Stomach (tissue), 9 donors: Measurements from ENCODE around the gene BRI3BP. TPM values are rescaled to one million over a fixed set of nuclear protein-coding genes. Genes with fewer than 3 reads are reported as not detected.

Source experiments
- DNase-seq, 2 donors: peaks; one replicate each; pipeline versions ENCODE4 v3.0.0 to v3.0.0-alpha.2; 2013 to 2019
- H3K27ac ChIP-seq, 5 donors: fragments of 200-600 bp in 4 of 5; sonication (generic) in 4 of 5; one replicate each; pipeline ENCODE4 v1.5.1; 2013 to 2019; ENCODE audit warnings: mild to moderate bottlenecking in 1 of 5, moderate library complexity in 1 of 5
- H3K27me3 ChIP-seq, 3 donors: fragments of 200-600 bp; sonication (generic); one replicate each; pipeline ENCODE4 v1.5.1; 2017 to 2019; ENCODE audit warnings: mixed run types in 1 of 3
- H3K36me3 ChIP-seq, 4 donors: fragments of 200-600 bp; sonication (generic); 1 replicate in 3 of 4; 2 replicates in 1 of 4; pipeline ENCODE4 v1.5.1; 2016 to 2019
- H3K4me1 ChIP-seq, 4 donors: fragments of 200-600 bp; sonication (generic); one replicate each; pipeline ENCODE4 v1.5.1; 2016 to 2019
- H3K4me3 ChIP-seq, 4 donors: fragments of 200-600 bp; sonication (generic) in 3 of 4; one replicate each; pipeline ENCODE4 v1.5.1; 2016 to 2019; ENCODE audit warnings: mild to moderate bottlenecking in 1 of 4
- H3K9me3 ChIP-seq, 4 donors: fragments of 200-600 bp; sonication (generic); one replicate each; pipeline ENCODE4 v1.5.1; 2016 to 2019
- CTCF ChIP-seq, 7 experiments: fragments of 450-650 bp in 4 of 7; fragments of 200-600 bp in 3 of 7; sonication (generic) in 3 of 7; IDR thresholded peaks; one replicate each; pipeline ENCODE4 v1.5.1; 2016 to 2019; ENCODE audit warnings: antibody characterized with exemption in 7 of 7, control low read depth in 2 of 7, mild to moderate bottlenecking in 1 of 7
- EP300 ChIP-seq: sonication (generic); formaldehyde crosslinking; IDR thresholded peaks from one replicate; pipeline ENCODE4 v1.6.1; 2017; ENCODE audit warnings: antibody characterized with exemption
- POLR2A ChIP-seq, 4 donors: fragments of 450-650 bp; IDR thresholded peaks; one replicate each; pipeline ENCODE4 v1.6.1; 2016; ENCODE audit warnings: antibody characterized with exemption in 4 of 4, control low read depth in 2 of 4, mild to moderate bottlenecking in 1 of 4, moderate library complexity in 1 of 4
- POLR2AphosphoS5 ChIP-seq, 3 donors: sonication (generic); formaldehyde crosslinking; IDR thresholded peaks; one replicate each; pipeline ENCODE4 v1.6.1; 2016; ENCODE audit warnings: antibody characterized with exemption in 3 of 3
- WGBS, 5 donors: extraction: QIAGEN DNeasy Blood & Tissue Kit in 3 of 5; methylation state at CpG; one replicate each; pipeline versions ENCODE4 v1.1.5 to v1.1.7; 2013 to 2018; 5-methylcytosine and 5-hydroxymethylcytosine counted together
- intact Hi-C: fragments of 100-400 bp; cut with DNase I; formaldehyde crosslinking; loops from one replicate; pipeline ENCODE4 v1.15.1; 2023; ENCODE audit warnings: low total_unique reads
- polyA plus RNA-seq, 3 donors: library from polyadenylated mRNA; stranded (reverse); fragments of 200-250 nt; gene quantifications; one replicate each; pipeline ENCODE4 v1.2.3, GENCODE V29; 2013
- total RNA-seq, 5 donors: library from RNA; depleted of rRNA; stranded (reverse); fragments of >200 nt; gene quantifications; one replicate each; pipeline versions ENCODE4 v1.1.0 to v1.2.3, GENCODE V29; 2014 to 2016
- donor health status: healthy with polysubstance abuse.
- donor health status: Bipolar disorder and iron deficiency.
- donor health status: healthy.

Gene BRI3BP
- total and polyA plus RNA-seq, 8 donors = 1.2 to 24.3 (median 4.1) TPM

GRCh38 chr12:125064492-125064891 is 71.0 kb downstream of the BRI3BP start:
- H3K4me3 ChIP-seq = peak overlapping the region; percentile 81 to 94 (median 84)
- no peaks in the 10 kb centered on the region for H3K27me3 ChIP-seq
- no peak for DNase-seq
- intact Hi-C loops = no loop called here
- peaks cover 6 to 42% (median 38%) of the 10 kb centered on the region in 4 donors for H3K4me1 ChIP-seq
- H3K27ac ChIP-seq = no peak overlapping the region
- H3K9me3 ChIP-seq = no peaks in the 10 kb centered on the region
- peaks cover 0 to 3% (median 0%) of the 10 kb centered on the region in 4 donors for H3K36me3 ChIP-seq
- 40 to 49% (median 46%) methylated on average over 5 of the region's 5 CpGs for WGBS, 5 donors
- TF ChIP-seq POLR2AphosphoS5 (IDR thresholded peaks at IDR 0.05) = no peak
- TF ChIP-seq CTCF (IDR thresholded peaks at IDR 0.05) = no peak
- TF ChIP-seq POLR2A (IDR thresholded peaks at IDR 0.05) = no peak
- TF ChIP-seq EP300 = no peak

- no peaks in the 10 kb centered on the region for H3K27me3 ChIP-seq
- peak within 1 kb of the TSS; percentile 81 to 94 (median 84) for H3K4me3 ChIP-seq
- peaks cover 0 to 4% (median 2%) of the 10 kb centered on the region in 4 donors for H3K36me3 ChIP-seq
- TF ChIP-seq CTCF (IDR thresholded peaks at IDR 0.05) (no peak), POLR2AphosphoS5 (IDR thresholded peaks at IDR 0.05) (peak in 1 of 3 donors; percentile 55), EP300 (no peak), POLR2A (IDR thresholded peaks at IDR 0.05) (no peak)
- H3K27ac ChIP-seq = peak within 1 kb of the TSS; percentile 81 to 89 (median 84)
- H3K9me3 ChIP-seq = no peaks in the 10 kb centered on the region
- WGBS, 5 donors = 0 to 1% (median 0%) methylated on average over 32 to 80 of the region's 80 CpGs
- peaks cover 6 to 49% (median 40%) of the 10 kb centered on the region in 4 donors for H3K4me1 ChIP-seq
- intact Hi-C loops = no loop called here
- peak; percentile 79 to 93 for DNase-seq
Measured at GRCh38 chr12:125065021-125065918, 71.8 kb downstream of the BRI3BP start, which contains the start of gene AACS. Gene AACS, plus strand, starts transcription at chr12:125065435. Its CDS starts 150 bp downstream, at chr12:125065585.

GRCh38 chr12:125065919-125066570 is 72.6 kb downstream of the BRI3BP start:
- Histone ChIP-seq H3K27me3 (no peaks in the 10 kb centered on the region), H3K36me3 (peaks cover 0 to 4% (median 3%) of the 10 kb centered on the region in 4 donors), H3K4me3 (peak overlapping the region; percentile 81 to 94 (median 84)), H3K27ac (peak overlapping the region in 4 of 5 donors; percentile 81 to 84 (median 84)), H3K9me3 (no peaks in the 10 kb centered on the region), H3K4me1 (peaks cover 6 to 49% (median 40%) of the 10 kb centered on the region in 4 donors)
- DNase-seq = peak in 1 of 2 donors; percentile 22
- 30 to 50% (median 40%) methylated on average over 16 to 18 of the region's 18 CpGs for WGBS, 5 donors
- intact Hi-C loops = no loop called here
- no peak for TF ChIP-seq EP300
- TF ChIP-seq POLR2A (IDR thresholded peaks at IDR 0.05) = no peak
- TF ChIP-seq POLR2AphosphoS5 (IDR thresholded peaks at IDR 0.05) = no peak
- no peak for TF ChIP-seq CTCF (IDR thresholded peaks at IDR 0.05)

GRCh38 chr12:125068391-125068790 is 74.9 kb downstream of the BRI3BP start:
- no peaks in the 10 kb centered on the region for H3K27me3 ChIP-seq
- TF ChIP-seq POLR2A (IDR thresholded peaks at IDR 0.05) = no peak
- no peak for TF ChIP-seq POLR2AphosphoS5 (IDR thresholded peaks at IDR 0.05)
- intact Hi-C loops = no loop called here
- H3K4me1 ChIP-seq = peaks cover 6 to 49% (median 40%) of the 10 kb centered on the region in 4 donors
- DNase-seq = no peak
- H3K36me3 ChIP-seq = peaks cover 0 to 17% (median 6%) of the 10 kb centered on the region in 4 donors
- H3K4me3 ChIP-seq = no peak overlapping the region
- 68 to 79% (median 76%) methylated on average over 6 of the region's 6 CpGs for WGBS, 5 donors
- H3K9me3 ChIP-seq = no peaks in the 10 kb centered on the region
- no peak overlapping the region for H3K27ac ChIP-seq
